ENCODE data around the gene SLC25A22.

Gene SLC25A22

GRCh38 chr11:777288-778255 is 20.5 kb downstream of the SLC25A22 start, which contains the start of gene GATD1:
TSS of gene GATD1 (minus strand) at chr11:777487. CDS start at chr11:777462, 25 bp downstream.
- H3K27me3 Mint-ChIP-seq (ENCODE audit: low read depth, poor library complexity) = no peaks in the 10 kb centered on the region
- TF ChIP-seq, protein P1, sequence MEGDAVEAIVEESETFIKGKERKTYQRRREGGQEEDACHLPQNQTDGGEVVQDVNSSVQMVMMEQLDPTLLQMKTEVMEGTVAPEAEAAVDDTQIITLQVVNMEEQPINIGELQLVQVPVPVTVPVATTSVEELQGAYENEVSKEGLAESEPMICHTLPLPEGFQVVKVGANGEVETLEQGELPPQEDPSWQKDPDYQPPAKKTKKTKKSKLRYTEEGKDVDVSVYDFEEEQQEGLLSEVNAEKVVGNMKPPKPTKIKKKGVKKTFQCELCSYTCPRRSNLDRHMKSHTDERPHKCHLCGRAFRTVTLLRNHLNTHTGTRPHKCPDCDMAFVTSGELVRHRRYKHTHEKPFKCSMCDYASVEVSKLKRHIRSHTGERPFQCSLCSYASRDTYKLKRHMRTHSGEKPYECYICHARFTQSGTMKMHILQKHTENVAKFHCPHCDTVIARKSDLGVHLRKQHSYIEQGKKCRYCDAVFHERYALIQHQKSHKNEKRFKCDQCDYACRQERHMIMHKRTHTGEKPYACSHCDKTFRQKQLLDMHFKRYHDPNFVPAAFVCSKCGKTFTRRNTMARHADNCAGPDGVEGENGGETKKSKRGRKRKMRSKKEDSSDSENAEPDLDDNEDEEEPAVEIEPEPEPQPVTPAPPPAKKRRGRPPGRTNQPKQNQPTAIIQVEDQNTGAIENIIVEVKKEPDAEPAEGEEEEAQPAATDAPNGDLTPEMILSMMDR (IDR thresholded peaks at IDR 0.05) = no peak
- DNase-seq = peak; percentile 98

DNA sequence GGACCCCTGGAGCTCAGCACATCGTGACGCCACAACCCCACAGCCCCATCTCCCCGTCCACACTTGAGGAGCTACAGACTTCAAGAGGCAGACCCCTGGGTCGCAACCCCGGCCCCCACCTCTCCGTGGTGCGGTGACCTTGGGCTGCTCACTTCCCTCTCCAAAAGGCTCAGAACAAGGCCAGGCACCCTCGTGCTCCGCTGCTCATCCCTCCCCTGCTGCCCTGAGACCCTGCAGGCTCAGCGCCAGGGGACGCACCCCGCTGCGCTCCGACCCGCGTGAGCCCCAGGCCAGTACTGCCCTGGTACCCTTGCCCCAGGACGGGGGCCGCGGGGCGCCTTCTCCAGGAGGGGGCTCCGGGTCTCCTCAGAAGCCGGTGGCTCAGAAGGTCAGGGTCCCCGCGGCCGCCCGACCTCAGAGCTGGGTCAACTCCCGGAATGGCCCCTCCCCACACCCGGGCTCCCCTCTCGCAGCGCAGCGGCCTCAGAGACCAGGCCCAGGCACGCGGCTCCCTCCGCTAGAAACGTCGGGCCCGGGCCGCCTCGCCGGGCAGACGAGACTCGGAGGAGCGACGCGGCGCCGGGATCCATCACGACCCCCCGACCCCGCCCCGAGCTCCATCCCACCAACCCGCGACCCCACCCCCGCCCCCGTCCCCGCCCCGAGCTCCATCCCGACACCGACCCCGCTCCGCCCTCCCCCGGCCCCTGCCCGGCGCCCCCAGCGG is 21.4 kb downstream of the SLC25A22 start:
- peak overlapping the region; percentile 86 for H3K4me3 Mint-ChIP-seq
- peak overlapping the region; percentile 61 for H3K27ac Mint-ChIP-seq
- TF ChIP-seq, protein P1 (IDR thresholded peaks at IDR 0.05) = no peak
- peak; percentile 75 for DNase-seq
- H3K9me3 Mint-ChIP-seq = no peaks in the 10 kb centered on the region
- peaks cover 5% of the 10 kb centered on the region for H3K36me3 Mint-ChIP-seq (ENCODE audit: low read depth)
- H3K27me3 Mint-ChIP-seq (ENCODE audit: low read depth, poor library complexity) = no peaks in the 10 kb centered on the region
- peaks cover 43% of the 10 kb centered on the region for H3K4me1 Mint-ChIP-seq

More at GRCh38 chr11:777288-778255, 20.5 kb downstream of the SLC25A22 start, which contains the start of gene GATD1:
- Mint-ChIP-seq H3K36me3 (ENCODE audit: low read depth) (peaks cover 5% of the 10 kb centered on the region), H3K9me3 (no peaks in the 10 kb centered on the region), H3K4me3 (peak within 1 kb of the TSS; percentile 86), H3K4me1 (peaks cover 44% of the 10 kb centered on the region), H3K27ac (peak within 1 kb of the TSS; percentile 61)

GRCh38 chr11:776263-776560 is 21.9 kb downstream of the SLC25A22 start:
- peaks cover 39% of the 10 kb centered on the region for H3K4me1 Mint-ChIP-seq

DNA sequence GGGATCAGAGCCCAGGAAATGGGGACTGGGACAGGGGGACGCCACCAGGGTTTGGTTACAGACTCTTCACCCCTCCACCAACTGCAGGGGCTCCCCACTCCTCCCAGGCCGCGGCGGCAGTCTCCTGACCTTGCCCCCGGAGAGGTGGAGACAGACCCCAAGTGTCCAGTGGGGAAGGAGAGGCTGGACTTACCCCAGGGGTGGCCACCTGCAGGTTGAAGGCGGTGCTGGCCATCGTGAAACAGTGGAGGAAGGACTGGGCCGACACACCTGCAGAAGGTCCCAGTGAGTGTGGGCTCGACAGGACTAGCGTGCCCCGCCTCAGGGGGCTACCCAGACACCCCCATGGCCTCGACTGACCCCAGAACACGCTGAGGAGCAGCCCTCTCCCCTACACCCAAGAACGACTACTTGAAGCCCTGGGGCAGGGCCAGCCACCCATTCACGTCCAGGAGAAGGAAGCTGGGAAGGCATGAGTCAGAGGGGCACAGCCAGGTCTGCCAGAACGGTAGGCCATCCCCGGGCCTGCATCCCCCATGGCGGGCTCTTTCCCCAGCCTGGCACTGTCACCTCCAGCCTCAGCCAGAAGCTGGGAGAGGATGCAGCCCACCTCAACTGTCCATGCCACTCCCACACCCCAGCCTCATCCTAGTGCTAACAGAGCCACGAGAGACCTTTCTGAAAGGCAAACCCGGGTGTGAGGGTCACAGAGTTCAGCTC is 23.0 kb downstream of the SLC25A22 start:
- peak overlapping the region; percentile 86 for H3K4me3 Mint-ChIP-seq
- DNase-seq = no peak

More at GRCh38 chr11:776263-776560, 21.9 kb downstream of the SLC25A22 start:
- Mint-ChIP-seq H3K27ac (peak overlapping the region; percentile 61), H3K27me3 (ENCODE audit: low read depth, poor library complexity) (no peaks in the 10 kb centered on the region), H3K4me3 (peak overlapping the region; percentile 86), H3K36me3 (ENCODE audit: low read depth) (peaks cover 5% of the 10 kb centered on the region), H3K9me3 (no peaks in the 10 kb centered on the region)
- TF ChIP-seq, protein P1 (IDR thresholded peaks at IDR 0.05) = no peak
- DNase-seq = no peak

GRCh38 chr11:773830-774229 is 24.3 kb downstream of the SLC25A22 start:
- Mint-ChIP-seq H3K36me3 (ENCODE audit: low read depth) (peaks cover 13% of the 10 kb centered on the region), H3K4me3 (no peak overlapping the region), H3K9me3 (no peaks in the 10 kb centered on the region), H3K4me1 (peaks cover 31% of the 10 kb centered on the region), H3K27me3 (ENCODE audit: low read depth, poor library complexity) (no peaks in the 10 kb centered on the region), H3K27ac (no peak overlapping the region)
- DNase-seq = no peak
- TF ChIP-seq, protein P1 (IDR thresholded peaks at IDR 0.05) = no peak

More for the DNA sequence above, 23.0 kb downstream of the SLC25A22 start:
- no peaks in the 10 kb centered on the region for H3K27me3 Mint-ChIP-seq (ENCODE audit: low read depth, poor library complexity)
- H3K4me1 Mint-ChIP-seq = peaks cover 32% of the 10 kb centered on the region
- H3K27ac Mint-ChIP-seq = no peak overlapping the region
- H3K36me3 Mint-ChIP-seq (ENCODE audit: low read depth) = peaks cover 1% of the 10 kb centered on the region
- no peaks in the 10 kb centered on the region for H3K9me3 Mint-ChIP-seq
- TF ChIP-seq, protein P1 (IDR thresholded peaks at IDR 0.05) = no peak

Measured in nephron progenitor cell (in vitro differentiated cells).